Measurements from ENCODE around the gene COQ8A. TPM values are rescaled to one million over a fixed set of nuclear protein-coding genes. Genes with fewer than 3 reads are reported as not detected.

COQ8A gene
- total and polyA plus RNA-seq, 2 experiments from 2014 or later: 25.2 to 37.4 TPM

DNA sequence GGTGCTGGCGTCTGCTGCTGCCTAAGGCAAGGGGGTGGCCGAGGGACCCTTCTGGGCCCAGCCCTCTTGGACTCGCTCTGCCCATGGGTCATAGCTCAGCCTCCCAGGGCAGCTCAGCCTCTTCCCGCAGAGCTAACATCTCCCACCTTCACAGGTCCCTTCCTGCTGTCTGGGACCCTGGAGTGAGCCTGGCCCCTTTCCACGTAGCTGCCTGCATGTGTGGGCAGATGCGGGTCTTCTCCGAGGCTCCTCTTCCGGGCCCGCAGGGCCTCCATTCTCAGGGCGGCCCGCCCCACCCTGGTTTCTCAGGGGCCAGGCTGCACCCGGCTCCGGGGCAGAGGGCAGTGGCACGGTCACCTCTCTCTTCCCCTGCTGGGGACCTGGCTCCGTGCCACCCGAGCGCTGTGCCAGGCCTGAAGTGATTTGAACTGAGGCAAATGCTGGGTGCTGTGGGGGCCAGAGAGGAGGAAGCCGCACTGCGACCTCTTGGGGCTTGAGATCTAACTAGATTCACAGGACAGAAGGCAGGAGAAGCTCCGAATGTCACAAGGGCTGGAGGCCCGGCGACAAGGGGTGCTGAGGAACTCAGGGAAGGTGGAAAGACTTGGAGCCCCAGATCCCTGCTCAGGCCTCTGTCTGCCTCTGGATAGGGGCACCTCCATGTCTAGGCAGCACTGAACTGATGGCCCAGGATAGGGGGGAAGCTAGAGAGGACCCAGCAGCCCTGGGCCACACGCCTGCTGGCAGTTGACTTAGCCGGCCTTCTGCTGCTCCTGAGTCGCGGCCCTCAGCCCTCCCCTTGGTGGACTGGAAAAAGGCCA lies 40.7 kb downstream of the COQ8A start (continued):
- TF ChIP-seq, protein P1, sequence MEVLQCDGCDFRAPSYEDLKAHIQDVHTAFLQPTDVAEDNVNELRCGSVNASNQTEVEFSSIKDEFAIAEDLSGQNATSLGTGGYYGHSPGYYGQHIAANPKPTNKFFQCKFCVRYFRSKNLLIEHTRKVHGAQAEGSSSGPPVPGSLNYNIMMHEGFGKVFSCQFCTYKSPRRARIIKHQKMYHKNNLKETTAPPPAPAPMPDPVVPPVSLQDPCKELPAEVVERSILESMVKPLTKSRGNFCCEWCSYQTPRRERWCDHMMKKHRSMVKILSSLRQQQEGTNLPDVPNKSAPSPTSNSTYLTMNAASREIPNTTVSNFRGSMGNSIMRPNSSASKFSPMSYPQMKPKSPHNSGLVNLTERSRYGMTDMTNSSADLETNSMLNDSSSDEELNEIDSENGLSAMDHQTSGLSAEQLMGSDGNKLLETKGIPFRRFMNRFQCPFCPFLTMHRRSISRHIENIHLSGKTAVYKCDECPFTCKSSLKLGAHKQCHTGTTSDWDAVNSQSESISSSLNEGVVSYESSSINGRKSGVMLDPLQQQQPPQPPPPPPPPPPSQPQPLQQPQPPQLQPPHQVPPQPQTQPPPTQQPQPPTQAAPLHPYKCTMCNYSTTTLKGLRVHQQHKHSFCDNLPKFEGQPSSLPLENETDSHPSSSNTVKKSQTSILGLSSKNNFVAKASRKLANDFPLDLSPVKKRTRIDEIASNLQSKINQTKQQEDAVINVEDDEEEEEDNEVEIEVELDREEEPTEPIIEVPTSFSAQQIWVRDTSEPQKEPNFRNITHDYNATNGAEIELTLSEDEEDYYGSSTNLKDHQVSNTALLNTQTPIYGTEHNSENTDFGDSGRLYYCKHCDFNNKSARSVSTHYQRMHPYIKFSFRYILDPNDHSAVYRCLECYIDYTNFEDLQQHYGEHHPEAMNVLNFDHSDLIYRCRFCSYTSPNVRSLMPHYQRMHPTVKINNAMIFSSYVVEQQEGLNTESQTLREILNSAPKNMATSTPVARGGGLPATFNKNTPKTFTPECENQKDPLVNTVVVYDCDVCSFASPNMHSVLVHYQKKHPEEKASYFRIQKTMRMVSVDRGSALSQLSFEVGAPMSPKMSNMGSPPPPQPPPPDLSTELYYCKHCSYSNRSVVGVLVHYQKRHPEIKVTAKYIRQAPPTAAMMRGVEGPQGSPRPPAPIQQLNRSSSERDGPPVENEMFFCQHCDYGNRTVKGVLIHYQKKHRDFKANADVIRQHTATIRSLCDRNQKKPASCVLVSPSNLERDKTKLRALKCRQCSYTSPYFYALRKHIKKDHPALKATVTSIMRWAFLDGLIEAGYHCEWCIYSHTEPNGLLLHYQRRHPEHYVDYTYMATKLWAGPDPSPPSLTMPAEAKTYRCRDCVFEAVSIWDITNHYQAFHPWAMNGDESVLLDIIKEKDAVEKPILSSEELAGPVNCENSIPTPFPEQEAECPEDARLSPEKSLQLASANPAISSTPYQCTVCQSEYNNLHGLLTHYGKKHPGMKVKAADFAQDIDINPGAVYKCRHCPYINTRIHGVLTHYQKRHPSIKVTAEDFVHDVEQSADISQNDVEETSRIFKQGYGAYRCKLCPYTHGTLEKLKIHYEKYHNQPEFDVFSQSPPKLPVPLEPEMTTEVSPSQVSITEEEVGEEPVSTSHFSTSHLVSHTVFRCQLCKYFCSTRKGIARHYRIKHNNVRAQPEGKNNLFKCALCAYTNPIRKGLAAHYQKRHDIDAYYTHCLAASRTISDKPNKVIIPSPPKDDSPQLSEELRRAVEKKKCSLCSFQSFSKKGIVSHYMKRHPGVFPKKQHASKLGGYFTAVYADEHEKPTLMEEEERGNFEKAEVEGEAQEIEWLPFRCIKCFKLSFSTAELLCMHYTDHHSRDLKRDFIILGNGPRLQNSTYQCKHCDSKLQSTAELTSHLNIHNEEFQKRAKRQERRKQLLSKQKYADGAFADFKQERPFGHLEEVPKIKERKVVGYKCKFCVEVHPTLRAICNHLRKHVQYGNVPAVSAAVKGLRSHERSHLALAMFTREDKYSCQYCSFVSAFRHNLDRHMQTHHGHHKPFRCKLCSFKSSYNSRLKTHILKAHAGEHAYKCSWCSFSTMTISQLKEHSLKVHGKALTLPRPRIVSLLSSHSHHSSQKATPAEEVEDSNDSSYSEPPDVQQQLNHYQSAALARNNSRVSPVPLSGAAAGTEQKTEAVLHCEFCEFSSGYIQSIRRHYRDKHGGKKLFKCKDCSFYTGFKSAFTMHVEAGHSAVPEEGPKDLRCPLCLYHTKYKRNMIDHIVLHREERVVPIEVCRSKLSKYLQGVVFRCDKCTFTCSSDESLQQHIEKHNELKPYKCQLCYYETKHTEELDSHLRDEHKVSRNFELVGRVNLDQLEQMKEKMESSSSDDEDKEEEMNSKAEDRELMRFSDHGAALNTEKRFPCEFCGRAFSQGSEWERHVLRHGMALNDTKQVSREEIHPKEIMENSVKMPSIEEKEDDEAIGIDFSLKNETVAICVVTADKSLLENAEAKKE (CRISPR knock-in tag; IDR thresholded peaks at IDR 0.05): no peak
- TF ChIP-seq ZNF331 (CRISPR knock-in tag; IDR thresholded peaks at IDR 0.05; ENCODE audit: low read depth): no peak

DNA sequence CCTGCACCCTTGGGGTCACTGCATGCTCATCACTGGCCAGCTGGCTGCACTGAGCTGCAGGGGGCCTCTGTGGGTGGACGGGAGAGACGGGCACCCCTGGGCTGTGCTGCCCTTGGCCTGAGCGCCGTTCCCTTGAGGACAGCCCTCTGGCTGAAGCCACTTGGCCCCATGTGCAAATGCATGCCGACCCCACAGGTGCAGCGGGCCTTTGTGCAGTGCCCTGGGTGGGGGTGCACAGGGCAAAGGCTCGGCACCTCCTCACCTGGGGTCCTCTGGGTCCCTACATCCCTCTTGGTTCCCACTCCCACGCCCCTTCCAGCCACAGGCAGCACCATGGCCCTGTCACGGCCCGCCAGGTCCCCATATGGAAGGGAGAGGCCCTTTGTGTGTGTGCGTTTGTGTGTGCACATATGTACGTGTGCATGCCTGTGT lies 41.3 kb downstream of the COQ8A start:
- H3F3A ChIP-seq (replicated peaks; ENCODE audit: low read depth): no peaks in the 10 kb centered on the region
- no peaks in the 10 kb centered on the region for H3K9me2 ChIP-seq (ENCODE audit: insufficient read depth)
- no peak for ATAC-seq
- Mint-ChIP-seq H3K27me3 (ENCODE audit: insufficient read depth, low read depth, poor library complexity) (peaks cover 13% of the 10 kb centered on the region), H3K27ac (no peak overlapping the region), H3K4me3 (no peak overlapping the region), H3K9me3 (no peaks in the 10 kb centered on the region), H3K36me3 (ENCODE audit: low read depth) (peaks cover 6% of the 10 kb centered on the region), H3K4me1 (no peaks in the 10 kb centered on the region; the same call in 1 of the 3 replicates)
- H3K27me3 ChIP-seq (ENCODE audit: insufficient read depth): no peaks in the 10 kb centered on the region
- H3K27ac ChIP-seq (ENCODE audit: low read depth): no peak overlapping the region
- DNase-seq (ENCODE audit: low spot score): no peak
- no peaks in the 10 kb centered on the region for H3K79me2 ChIP-seq (replicated peaks; ENCODE audit: insufficient read depth)
- no peak overlapping the region for H3K4me3 ChIP-seq
- H3K4me2 ChIP-seq: no peak overlapping the region
- H3K4me1 ChIP-seq (ENCODE audit: insufficient read depth): no peaks in the 10 kb centered on the region
- H2AFZ ChIP-seq: no peak overlapping the region
- H4K20me1 ChIP-seq (replicated peaks; ENCODE audit: insufficient read depth): no peaks in the 10 kb centered on the region
- H3K36me3 ChIP-seq (ENCODE audit: insufficient read depth): no peaks in the 10 kb centered on the region
- TF ChIP-seq, protein P2, sequence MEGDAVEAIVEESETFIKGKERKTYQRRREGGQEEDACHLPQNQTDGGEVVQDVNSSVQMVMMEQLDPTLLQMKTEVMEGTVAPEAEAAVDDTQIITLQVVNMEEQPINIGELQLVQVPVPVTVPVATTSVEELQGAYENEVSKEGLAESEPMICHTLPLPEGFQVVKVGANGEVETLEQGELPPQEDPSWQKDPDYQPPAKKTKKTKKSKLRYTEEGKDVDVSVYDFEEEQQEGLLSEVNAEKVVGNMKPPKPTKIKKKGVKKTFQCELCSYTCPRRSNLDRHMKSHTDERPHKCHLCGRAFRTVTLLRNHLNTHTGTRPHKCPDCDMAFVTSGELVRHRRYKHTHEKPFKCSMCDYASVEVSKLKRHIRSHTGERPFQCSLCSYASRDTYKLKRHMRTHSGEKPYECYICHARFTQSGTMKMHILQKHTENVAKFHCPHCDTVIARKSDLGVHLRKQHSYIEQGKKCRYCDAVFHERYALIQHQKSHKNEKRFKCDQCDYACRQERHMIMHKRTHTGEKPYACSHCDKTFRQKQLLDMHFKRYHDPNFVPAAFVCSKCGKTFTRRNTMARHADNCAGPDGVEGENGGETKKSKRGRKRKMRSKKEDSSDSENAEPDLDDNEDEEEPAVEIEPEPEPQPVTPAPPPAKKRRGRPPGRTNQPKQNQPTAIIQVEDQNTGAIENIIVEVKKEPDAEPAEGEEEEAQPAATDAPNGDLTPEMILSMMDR (conservative IDR thresholded peaks at IDR 0.05; ENCODE audit: low read depth in 2 of 2): no peak
- TF ChIP-seq EZH2 (IDR thresholded peaks at IDR 0.05; ENCODE audit: low read depth, unreplicated experiment) (no peak), ZNF331 (CRISPR knock-in tag; IDR thresholded peaks at IDR 0.05; ENCODE audit: low read depth) (no peak), JUNB (IDR thresholded peaks at IDR 0.05; ENCODE audit: unreplicated experiment) (no peak), ZNF114 (CRISPR knock-in tag; IDR thresholded peaks at IDR 0.05) (no peak)
- TF ChIP-seq, protein P1 (CRISPR knock-in tag; IDR thresholded peaks at IDR 0.05): no peak
